ENCODE measurements around the gene CALN1.

CALN1 gene

DNA sequence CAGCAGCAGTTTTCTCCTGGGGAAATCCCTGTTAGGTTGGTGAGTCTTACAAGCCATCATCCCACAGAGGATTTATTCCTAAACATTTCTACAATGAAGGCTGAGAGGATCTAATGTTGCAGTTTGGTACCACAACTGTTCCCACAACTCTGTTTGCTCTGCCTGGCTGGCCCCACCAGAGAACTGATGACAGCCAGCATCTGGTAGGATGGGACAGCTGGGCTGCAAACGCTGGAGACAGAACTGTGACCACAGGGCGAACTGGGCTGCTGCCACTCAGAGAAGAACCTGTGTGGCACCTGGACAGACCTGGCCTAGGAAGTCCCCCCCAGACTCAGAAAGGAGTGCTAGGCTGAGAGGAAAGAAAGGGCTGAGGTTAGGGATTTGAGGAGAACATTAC is 94.8 kb downstream of the CALN1 start:
- TF ChIP-seq, protein P1, sequence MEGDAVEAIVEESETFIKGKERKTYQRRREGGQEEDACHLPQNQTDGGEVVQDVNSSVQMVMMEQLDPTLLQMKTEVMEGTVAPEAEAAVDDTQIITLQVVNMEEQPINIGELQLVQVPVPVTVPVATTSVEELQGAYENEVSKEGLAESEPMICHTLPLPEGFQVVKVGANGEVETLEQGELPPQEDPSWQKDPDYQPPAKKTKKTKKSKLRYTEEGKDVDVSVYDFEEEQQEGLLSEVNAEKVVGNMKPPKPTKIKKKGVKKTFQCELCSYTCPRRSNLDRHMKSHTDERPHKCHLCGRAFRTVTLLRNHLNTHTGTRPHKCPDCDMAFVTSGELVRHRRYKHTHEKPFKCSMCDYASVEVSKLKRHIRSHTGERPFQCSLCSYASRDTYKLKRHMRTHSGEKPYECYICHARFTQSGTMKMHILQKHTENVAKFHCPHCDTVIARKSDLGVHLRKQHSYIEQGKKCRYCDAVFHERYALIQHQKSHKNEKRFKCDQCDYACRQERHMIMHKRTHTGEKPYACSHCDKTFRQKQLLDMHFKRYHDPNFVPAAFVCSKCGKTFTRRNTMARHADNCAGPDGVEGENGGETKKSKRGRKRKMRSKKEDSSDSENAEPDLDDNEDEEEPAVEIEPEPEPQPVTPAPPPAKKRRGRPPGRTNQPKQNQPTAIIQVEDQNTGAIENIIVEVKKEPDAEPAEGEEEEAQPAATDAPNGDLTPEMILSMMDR (IDR thresholded peaks at IDR 0.05; ENCODE audit: low read depth, low read length, missing control alignments), result no peak
- no peak overlapping the region for H3K4me3 ChIP-seq (replicated peaks; ENCODE audit: low read depth, low read length)
- no peak for DNase-seq (ENCODE audit: extremely low read depth, low read depth)

DNA sequence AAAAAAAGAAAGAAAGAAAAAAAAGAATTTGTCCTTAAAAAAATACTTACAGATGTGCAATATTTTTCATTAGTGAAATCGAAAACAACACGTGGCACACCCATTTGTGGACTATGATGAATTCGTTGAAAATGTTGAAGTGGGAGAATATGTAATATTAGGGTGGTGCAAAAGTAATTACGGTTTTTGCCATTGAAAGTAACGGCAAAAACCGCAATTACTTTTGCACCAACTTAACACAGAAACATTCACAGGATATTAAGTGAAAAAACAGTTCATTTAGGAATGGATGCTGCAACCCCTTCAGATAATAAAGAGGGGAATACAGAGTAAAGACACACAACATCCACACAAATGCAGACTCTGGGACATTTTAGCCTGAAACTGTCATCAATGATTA is 96.0 kb downstream of the CALN1 start:
- TF ChIP-seq, protein P1 (IDR thresholded peaks at IDR 0.05; ENCODE audit: low read depth, low read length, missing control alignments), result no peak
- H3K4me3 ChIP-seq (replicated peaks; ENCODE audit: low read depth, low read length), result no peak overlapping the region
- DNase-seq (ENCODE audit: extremely low read depth, low read depth), result no peak

DNA sequence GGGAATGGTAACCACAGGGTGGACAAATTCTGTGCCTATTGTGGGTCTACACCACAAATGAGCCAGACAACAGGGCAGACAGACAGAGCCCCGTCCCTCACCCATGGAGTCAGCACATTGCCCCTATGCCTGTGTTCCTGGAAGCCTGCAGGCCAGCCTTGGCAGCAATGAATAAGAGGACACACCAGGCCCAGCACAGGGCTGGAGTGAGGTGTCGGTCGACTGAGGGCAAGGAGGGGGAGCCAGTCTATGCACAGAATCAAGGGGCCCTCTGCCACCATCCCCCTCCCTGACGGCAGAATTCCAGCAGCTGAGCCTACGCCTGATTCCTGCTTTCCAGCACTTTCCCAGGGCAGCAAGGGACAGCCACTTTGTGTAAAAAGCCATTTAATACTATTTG is 98.2 kb downstream of the CALN1 start:
- TF ChIP-seq, protein P1 (IDR thresholded peaks at IDR 0.05; ENCODE audit: low read depth, low read length, missing control alignments), result no peak
- no peak overlapping the region for H3K4me3 ChIP-seq (replicated peaks; ENCODE audit: low read depth, low read length)
- DNase-seq (ENCODE audit: extremely low read depth, low read depth), result no peak

GRCh38 chr7:72310301-72310700 is 101.8 kb downstream of the CALN1 start:
- DNase-seq (ENCODE audit: extremely low read depth, low read depth), result no peak
- H3K4me3 ChIP-seq (replicated peaks; ENCODE audit: low read depth, low read length), result no peak overlapping the region
- TF ChIP-seq, protein P1 (IDR thresholded peaks at IDR 0.05; ENCODE audit: low read depth, low read length, missing control alignments), result no peak

- no peak overlapping the region for H3K4me3 ChIP-seq (replicated peaks; ENCODE audit: low read depth, low read length)
- no peak for DNase-seq (ENCODE audit: extremely low read depth, low read depth)
- TF ChIP-seq, protein P1 (IDR thresholded peaks at IDR 0.05; ENCODE audit: low read depth, low read length, missing control alignments), result no peak
Measured at GRCh38 chr7:72309476-72309875, 102.7 kb downstream of the CALN1 start.

- TF ChIP-seq, protein P1 (IDR thresholded peaks at IDR 0.05; ENCODE audit: low read depth, low read length, missing control alignments), result no peak
- H3K4me3 ChIP-seq (replicated peaks; ENCODE audit: low read depth, low read length), result no peak overlapping the region
- no peak for DNase-seq (ENCODE audit: extremely low read depth, low read depth)
Measured at GRCh38 chr7:72308986-72309385, 103.2 kb downstream of the CALN1 start.

- H3K4me3 ChIP-seq (replicated peaks; ENCODE audit: low read depth, low read length), result no peak overlapping the region
- TF ChIP-seq, protein P1 (IDR thresholded peaks at IDR 0.05; ENCODE audit: low read depth, low read length, missing control alignments), result no peak
- DNase-seq (ENCODE audit: extremely low read depth, low read depth), result no peak
Measured at GRCh38 chr7:72307566-72307965, 104.6 kb downstream of the CALN1 start.
